ENCODE results near the gene TRIM7.
"Not testable (repeated sequence)": the region's sequence is repeated elsewhere in the genome, so short reads cannot be mapped to it uniquely, and the experiment has no call there.

GRCh38 chr5:181214249-181214648 lies 9.3 kb upstream of the TRIM7 start:
- TF ChIP-seq CTCF, POLR2A (IDR thresholded peaks at IDR 0.05): not testable (repeated sequence)
